ENCODE measurements around the gene ASB3.

DNA sequence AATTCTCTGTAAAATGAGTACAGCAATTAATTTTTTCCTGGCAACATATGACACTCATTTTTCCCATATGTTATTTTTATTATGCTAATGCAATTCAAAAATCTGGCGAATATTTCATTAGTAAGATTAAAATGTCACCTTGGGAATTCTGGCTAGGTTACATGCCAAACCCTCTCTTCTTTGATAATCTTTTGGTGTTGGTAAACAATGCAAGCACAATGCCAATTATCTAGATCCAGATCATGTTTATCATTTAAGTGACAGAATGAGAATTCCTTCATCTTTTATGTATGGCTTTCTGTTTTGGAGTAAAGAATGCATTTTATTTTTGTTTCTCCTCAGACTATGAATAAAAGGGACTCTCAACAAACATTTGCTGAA is 39.3 kb upstream of the ASB3 start:
- TF ChIP-seq GATA2 (IDR thresholded peaks at IDR 0.05; ENCODE audit: low read depth, low read length) (no peak), GATA3 (IDR thresholded peaks at IDR 0.05; ENCODE audit: low read depth, low read length) (no peak)
